H1 (cell line): Measurements from ENCODE around the gene MRPS6. TPM values are rescaled to one million over a fixed set of nuclear protein-coding genes. Genes with fewer than 3 reads are reported as not detected.

Experiments used
- CTCF ChIA-PET: fragments of 300-600 bp; sonication (Branson Sonifier 250); formaldehyde crosslinking; loops from one replicate; lab custom pipeline; 2021; ENCODE audit not compliant: partially characterized antibody; lab: Charles Lee
- POLR2A ChIA-PET: fragments of 300-600 bp; sonication (Branson Sonifier 250); formaldehyde crosslinking; loops from one replicate; lab custom pipeline; 2021; ENCODE audit warnings: inconsistent platforms; ENCODE audit not compliant: partially characterized antibody; lab: Charles Lee
- DNase-seq, 2 experiments: peaks; one replicate each; pipeline versions ENCODE4 v3.0.0 to v3.0.0-alpha.2; 2010 to 2022; ENCODE audit warnings: low spot score in 2 of 2, low read depth in 1 of 2, mixed read lengths in 1 of 2
- FAIRE-seq: peaks from 2 replicates; lab custom pipeline; 2011; peaks lifted over from hg19 to GRCh38; lab: Jason Lieb, UNC
- H2AFZ ChIP-seq: 2 replicates; pipeline ENCODE4 v1.8.1; 2012; ENCODE audit warnings: low read length, inconsistent platforms
- H2AK5ac ChIP-seq: 2 replicates; pipeline ENCODE4 v1.6.1; 2013; ENCODE audit warnings: low read depth, low read length
- H2BK120ac ChIP-seq: replicated peaks from 2 replicates; pipeline ENCODE3; 2013; ENCODE audit warnings: low read depth, low read length, inconsistent platforms
- H2BK12ac ChIP-seq: 2 replicates; pipeline ENCODE4 v1.6.1; 2013; ENCODE audit warnings: low read depth, low read length
- H2BK15ac ChIP-seq: 2 replicates; pipeline ENCODE4 v1.6.1; 2013; ENCODE audit warnings: low read length
- H2BK20ac ChIP-seq: 2 replicates; pipeline ENCODE4 v1.6.1; 2013; ENCODE audit warnings: low read length
- H2BK5ac ChIP-seq: 2 replicates; pipeline ENCODE4 v1.6.1; 2013; ENCODE audit warnings: low read depth, low read length
- H3K14ac ChIP-seq: 2 replicates; pipeline ENCODE4 v1.6.1; 2013; ENCODE audit warnings: inconsistent platforms; ENCODE audit not compliant: insufficient read length
- H3K18ac ChIP-seq: 2 replicates; pipeline ENCODE4 v1.6.1; 2013; ENCODE audit warnings: low read length; ENCODE audit errors: extremely low read depth
- H3K23ac ChIP-seq: 2 replicates; pipeline ENCODE4 v1.6.1; 2013; ENCODE audit warnings: inconsistent platforms; ENCODE audit not compliant: insufficient read length
- H3K23me2 ChIP-seq: 2 replicates; pipeline ENCODE4 v1.6.1; 2013; ENCODE audit warnings: low read depth, low read length
- H3K27ac ChIP-seq: 2 replicates; pipeline ENCODE4 v1.6.1; 2011; ENCODE audit warnings: low read depth, low read length, inconsistent platforms
- H3K27me3 ChIP-seq, 4 experiments: replicated peaks in 1 of 4; 1 replicate in 1 of 4; 2 replicates in 3 of 4; pipeline versions ENCODE4 v1.6.1 to v1.8.1; 2011 to 2013; ENCODE audit warnings: low read length in 3 of 4, mild to moderate bottlenecking in 3 of 4, inconsistent platforms in 2 of 4, mixed read lengths in 2 of 4, moderate library complexity in 1 of 4; ENCODE audit not compliant: control insufficient read depth in 3 of 4, insufficient read depth in 3 of 4; ENCODE audit errors: extremely low read depth in 1 of 4
- H3K36me3 ChIP-seq, 4 experiments: 2 replicates each; pipeline versions ENCODE4 v1.6.1 to v1.8.1; 2011 to 2013; ENCODE audit warnings: mild to moderate bottlenecking in 4 of 4, low read length in 3 of 4, moderate library complexity in 2 of 4, control low read depth in 1 of 4, inconsistent platforms in 1 of 4; ENCODE audit not compliant: insufficient read depth in 4 of 4, control insufficient read depth in 2 of 4
- H3K4ac ChIP-seq: replicated peaks from 2 replicates; pipeline ENCODE3; 2013; ENCODE audit warnings: low read length, low read depth, mixed read lengths, inconsistent platforms; ENCODE audit not compliant: insufficient read length
- H3K4me1 ChIP-seq, 4 experiments: replicated peaks in 1 of 4; 1 replicate in 1 of 4; 2 replicates in 3 of 4; pipeline versions ENCODE4 v1.6.1 to v1.8.1; 2011 to 2013; ENCODE audit warnings: low read length in 3 of 4, inconsistent platforms in 2 of 4, mixed read lengths in 1 of 4; ENCODE audit not compliant: insufficient read depth in 4 of 4, control insufficient read depth in 3 of 4
- H3K4me2 ChIP-seq, 2 experiments: 2 replicates each; pipeline versions ENCODE4 v1.6.1 to v1.8.1; 2011 to 2013; ENCODE audit warnings: low read depth in 2 of 2, low read length in 2 of 2, control low read depth in 1 of 2, inconsistent platforms in 1 of 2, mild to moderate bottlenecking in 1 of 2; ENCODE audit not compliant: insufficient read depth in 1 of 2
- H3K4me3 ChIP-seq, 4 experiments: fragments of 200-600, 300-600 bp in 1 of 4; sonication (generic), shearing (Covaris generic), sonication (Bioruptor Twin) in 1 of 4; 2 replicates each; pipeline versions ENCODE4 v1.5.1 to v1.8.1; 2011 to 2016; ENCODE audit warnings: low read length in 4 of 4, low read depth in 3 of 4, control low read depth in 2 of 4, inconsistent platforms in 2 of 4, mild to moderate bottlenecking in 2 of 4, mixed read lengths in 1 of 4, moderate library complexity in 1 of 4; ENCODE audit not compliant: insufficient read depth in 2 of 4; ENCODE audit errors: extremely low read depth in 1 of 4
- H3K56ac ChIP-seq: replicated peaks from 2 replicates; pipeline ENCODE3; 2013; ENCODE audit warnings: low read depth, mild to moderate bottlenecking, mixed read lengths, low read length, inconsistent platforms; ENCODE audit not compliant: insufficient read length
- H3K79me1 ChIP-seq: 2 replicates; pipeline ENCODE4 v1.6.1; 2013; ENCODE audit warnings: low read depth, low read length, control low read depth
- H3K79me2 ChIP-seq, 2 experiments: 2 replicates each; pipeline versions ENCODE4 v1.6.1 to v1.8.1; 2012 to 2013; ENCODE audit warnings: low read length in 2 of 2, mild to moderate bottlenecking in 2 of 2, inconsistent platforms in 1 of 2; ENCODE audit not compliant: insufficient read depth in 2 of 2, control insufficient read depth in 1 of 2
- H3K9ac ChIP-seq, 4 experiments: replicated peaks in 1 of 4; 1 replicate in 1 of 4; 2 replicates in 3 of 4; pipeline versions ENCODE4 v1.6.1 to v1.8.1; 2011 to 2013; ENCODE audit warnings: low read depth in 3 of 4, low read length in 3 of 4, control low read depth in 2 of 4, mild to moderate bottlenecking in 2 of 4, moderate library complexity in 2 of 4, inconsistent platforms in 1 of 4; ENCODE audit errors: extremely low read depth in 1 of 4
- H3K9me3 ChIP-seq, 2 experiments: 2 replicates each; pipeline versions ENCODE4 v1.6.1 to v1.8.1; 2012 to 2013; ENCODE audit warnings: mild to moderate bottlenecking in 2 of 2, moderate library complexity in 2 of 2, control low read depth in 1 of 2, inconsistent platforms in 1 of 2, low read depth in 1 of 2, low read length in 1 of 2, mixed read lengths in 1 of 2; ENCODE audit not compliant: insufficient read depth in 2 of 2
- H4K20me1 ChIP-seq, 2 experiments: replicated peaks in 1 of 2; 2 replicates each; pipeline versions ENCODE3 to v1.8.1; 2011 to 2013; ENCODE audit warnings: inconsistent platforms in 2 of 2, low read length in 2 of 2, mild to moderate bottlenecking in 1 of 2; ENCODE audit not compliant: insufficient read depth in 2 of 2, control insufficient read depth in 1 of 2
- H4K5ac ChIP-seq: 2 replicates; pipeline ENCODE4 v1.6.1; 2013; ENCODE audit warnings: low read length, low read depth, mixed read lengths, inconsistent platforms; ENCODE audit not compliant: insufficient read length
- H4K8ac ChIP-seq: 2 replicates; pipeline ENCODE4 v1.8.0; 2013; ENCODE audit warnings: mild to moderate bottlenecking, moderate library complexity, low read length, inconsistent platforms; ENCODE audit not compliant: insufficient read depth; ENCODE audit errors: extremely low read depth
- H4K91ac ChIP-seq: replicated peaks from 2 replicates; pipeline ENCODE3; 2013; ENCODE audit warnings: low read length, mixed read lengths, inconsistent platforms; ENCODE audit not compliant: insufficient read length
- BACH1 ChIP-seq: IDR thresholded peaks from 2 replicates; pipeline ENCODE4 v1.6.1; 2012; ENCODE audit warnings: low read length, improper control_type of control experiment
- BRCA1 ChIP-seq: IDR thresholded peaks from 2 replicates; pipeline ENCODE4 v1.6.1; 2012; ENCODE audit warnings: low read depth, low read length, improper control_type of control experiment
- EGR1 ChIP-seq: IDR thresholded peaks from 2 replicates; pipeline ENCODE4 v1.6.1; 2011; ENCODE audit warnings: low read depth, low read length, borderline replicate concordance
- GTF2F1 ChIP-seq: IDR thresholded peaks from 2 replicates; pipeline ENCODE4 v1.6.1; 2012; ENCODE audit warnings: low read depth, low read length, improper control_type of control experiment, borderline replicate concordance
- JUND ChIP-seq: IDR thresholded peaks from 2 replicates; pipeline ENCODE4 v1.6.1; 2011; ENCODE audit warnings: mild to moderate bottlenecking, improper control_type of control experiment, low read length
- MAFK ChIP-seq: IDR thresholded peaks from 2 replicates; pipeline ENCODE4 v1.6.1; 2012; ENCODE audit warnings: low read depth, mild to moderate bottlenecking, improper control_type of control experiment, low read length
- PHF8 ChIP-seq: fragments of 200-600 bp; sonication (generic); conservative IDR thresholded peaks from 2 replicates; pipeline ENCODE4 v1.7.1; 2012; ENCODE audit warnings: low read depth, mild to moderate bottlenecking, inconsistent platforms, low read length, moderate library complexity
- SIN3A ChIP-seq, 2 experiments: IDR thresholded peaks in 1 of 2; conservative IDR thresholded peaks in 1 of 2; 2 replicates each; pipeline ENCODE4 v1.6.1; 2011 to 2012; ENCODE audit warnings: low read length in 2 of 2, improper control_type of control experiment in 1 of 2, low read depth in 1 of 2, mild to moderate bottlenecking in 1 of 2
- SIRT6 ChIP-seq: IDR thresholded peaks from one replicate; pipeline ENCODE4 v1.7.1; 2012; ENCODE audit warnings: low read length, inconsistent platforms
- SP4 ChIP-seq: IDR thresholded peaks from 2 replicates; pipeline ENCODE4 v1.6.1; 2012; ENCODE audit warnings: low read length, inconsistent platforms
- TAF7 ChIP-seq: optimal IDR thresholded peaks from 2 replicates; pipeline ENCODE3; 2011; ENCODE audit warnings: low read depth, mild to moderate bottlenecking, inconsistent platforms, low read length, moderate library complexity, borderline replicate concordance
- YY1 ChIP-seq: IDR thresholded peaks from 2 replicates; pipeline ENCODE4 v1.6.1; 2011; ENCODE audit warnings: low read depth, mild to moderate bottlenecking, low read length
- ZNF274 ChIP-seq: IDR thresholded peaks from 2 replicates; pipeline ENCODE4 v1.7.0; 2012; ENCODE audit warnings: low read length, borderline replicate concordance; ENCODE audit errors: extremely low read depth
- WGBS, 2 experiments: shearing (Covaris generic) in 1 of 2; methylation state at CpG; one replicate each; pipeline versions ENCODE4 v1.1.6 to v1.1.7; 2013 to 2015; ENCODE audit warnings: low lambda C conversion rate in 2 of 2, mixed read lengths in 2 of 2, inconsistent platforms in 1 of 2, low coverage in 1 of 2, missing lambda C conversion rate in 1 of 2; ENCODE audit not compliant: insufficient replicate concordance in 2 of 2, insufficient coverage in 1 of 2, insufficient read length in 1 of 2; ENCODE audit errors: extremely low coverage in 1 of 2, missing lambda C conversion rate in 1 of 2; 5-methylcytosine and 5-hydroxymethylcytosine counted together
- polyA plus RNA-seq, 7 experiments: library from polyadenylated mRNA; depleted of rRNA in 3 of 7; stranded (reverse) in 5 of 7; unstranded in 2 of 7; fragments of >200 nt in 5 of 7; fragments of 200-250 nt in 2 of 7; gene quantifications; 1 replicate in 5 of 7; 2 replicates in 1 of 7; 4 replicates in 1 of 7; pipeline versions ENCODE4 v1.2.1 to v1.2.3, GENCODE V29; 2011 to 2013; ENCODE audit warnings: missing spikeins in 2 of 7, mixed read lengths in 2 of 7
- total RNA-seq: library from RNA; stranded (reverse); fragmentation: NEBNext Ultra II Directional; extraction: Animal tissue kit (Norgen Biotek cat#: 25700); gene quantifications from 2 replicates; pipeline ENCODE4 v1.2.1, GENCODE V29; 2021

The MRPS6 gene
- total and polyA plus RNA-seq, 2 of the 8 experiments (the other 6 are each of a cell fraction or from before 2014, with no cell fraction given): 62.7 to 156 TPM

GRCh38 chr21:34042735-34043134 is 30.6 kb upstream of the MRPS6 start:
- Histone ChIP-seq H3K27me3 (no peaks in the 10 kb centered on the region), H2BK5ac (no peak overlapping the region), H2AFZ (no peak overlapping the region), H2BK120ac (no peak overlapping the region), H3K79me1 (no peaks in the 10 kb centered on the region; the same call in 1 of the 2 replicates), H3K79me2 (no peaks in the 10 kb centered on the region), H3K27ac (no peak overlapping the region), H3K56ac (no peak overlapping the region), H3K4me1 (no peaks in the 10 kb centered on the region), H3K36me3 (no peaks in the 10 kb centered on the region), H4K91ac (no peak overlapping the region), H3K14ac (no peak overlapping the region)
- CTCF ChIA-PET: no interaction called here
- DNase-seq: no peak
- TF ChIP-seq SP4: no peak
- TF ChIP-seq BACH1: no peak
- TF ChIP-seq PHF8: no peak
- TF ChIP-seq EGR1: no peak
- no peak for TF ChIP-seq MAFK
- TF ChIP-seq BRCA1: no peak
- no peak for TF ChIP-seq SIN3A (conservative IDR thresholded peaks at IDR 0.05 in 1 of 2, IDR thresholded peaks at IDR 0.05 in 1 of 2; ENCODE audit: low read depth in 1 of 2, low read length in 2 of 2)
- no peak for TF ChIP-seq TAF7
- TF ChIP-seq SIRT6: no peak
- no peak for TF ChIP-seq ZNF274
- TF ChIP-seq YY1: no peak
- TF ChIP-seq GTF2F1: no peak
- no peak for TF ChIP-seq JUND
- TF ChIP-seq, all 59 proteins: peak for 0
- no peak overlapping the region for H3K18ac ChIP-seq
- no peak overlapping the region for H3K4ac ChIP-seq
- no peak for FAIRE-seq
- no peak overlapping the region for H3K4me3 ChIP-seq
- no peak overlapping the region for H3K23ac ChIP-seq
- H3K4me2 ChIP-seq: no peak overlapping the region
- no peak overlapping the region for H2BK15ac ChIP-seq
- H3K9me3 ChIP-seq: no peaks in the 10 kb centered on the region
- H2BK12ac ChIP-seq: no peak overlapping the region
- H4K8ac ChIP-seq: no peak overlapping the region
- no peaks in the 10 kb centered on the region for H3K23me2 ChIP-seq
- 71% methylated on average over 1 of the region's 1 CpG; no CpG with 5 or more reads in 1 of the 2 experiments for WGBS, 2 experiments
- no peak overlapping the region for H2AK5ac ChIP-seq
- H4K5ac ChIP-seq: no peak overlapping the region
- no peak overlapping the region for H3K9ac ChIP-seq
- H4K20me1 ChIP-seq: no peaks in the 10 kb centered on the region
- POLR2A ChIA-PET: no interaction called here
- H2BK20ac ChIP-seq: no peak overlapping the region
